Endothelial cell of umbilical vein (primary cell): ENCODE measurements around the gene GNAO1. TPM values are rescaled to one million over a fixed set of nuclear protein-coding genes. Genes with fewer than 3 reads are reported as not detected.

Experiments used
- BruUV-seq: library from RNA; stranded (reverse); fragments of 400-500 nt; replicated peaks from 2 replicates; lab custom pipeline; 2021; lab: Mats Ljungman, UMichigan
- CTCF ChIA-PET: fragments of 300-600, 350-600 bp; sonication (Branson Sonifier 250); formaldehyde crosslinking; loops from one replicate; lab custom pipeline; 2021; ENCODE audit warnings: antibody characterized with exemption, inconsistent platforms; lab: Charles Lee
- POLR2A ChIA-PET: fragments of 300-600, 350-600 bp; sonication (Branson Sonifier 250); formaldehyde crosslinking; loops from one replicate; lab custom pipeline; 2021; ENCODE audit warnings: antibody characterized with exemption, inconsistent platforms; lab: Charles Lee
- DNase-seq: peaks from one replicate; pipeline ENCODE4 v3.0.0-alpha.2; 2011; ENCODE audit warnings: low read depth, low spot score
- FAIRE-seq: peaks from 2 replicates; lab custom pipeline; 2011; peaks lifted over from hg19 to GRCh38; lab: Jason Lieb, UNC
- H2AFZ ChIP-seq: 2 replicates; pipeline ENCODE4 v1.6.0; 2012; ENCODE audit warnings: low read depth, low read length, control low read depth, inconsistent platforms
- H3K27ac ChIP-seq: 2 replicates; pipeline ENCODE4 v1.5.1; 2011; ENCODE audit warnings: low read depth, mild to moderate bottlenecking, control low read depth, low read length, moderate library complexity; ENCODE audit not compliant: insufficient read depth
- H3K27me3 ChIP-seq, 2 experiments: 2 replicates each; pipeline versions ENCODE4 v1.6.0 to v1.6.1; 2011; ENCODE audit warnings: low read length in 2 of 2, mixed read lengths in 1 of 2; ENCODE audit not compliant: control insufficient read depth in 2 of 2, insufficient read depth in 2 of 2
- H3K36me3 ChIP-seq, 2 experiments: 2 replicates in 1 of 2; 3 replicates in 1 of 2; pipeline ENCODE4 v1.5.1; 2011; ENCODE audit warnings: low read length in 2 of 2, mild to moderate bottlenecking in 1 of 2, moderate library complexity in 1 of 2; ENCODE audit not compliant: control insufficient read depth in 2 of 2, insufficient read depth in 2 of 2; ENCODE audit errors: extremely low read depth in 1 of 2
- H3K4me1 ChIP-seq: 3 replicates; pipeline ENCODE4 v1.5.1; 2011; ENCODE audit warnings: mild to moderate bottlenecking, low read length; ENCODE audit not compliant: control insufficient read depth, insufficient read depth; ENCODE audit errors: extremely low read depth
- H3K4me2 ChIP-seq: 2 replicates; pipeline ENCODE4 v1.6.1; 2011; ENCODE audit warnings: low read length, control low read depth, mixed read lengths; ENCODE audit not compliant: insufficient read depth
- H3K4me3 ChIP-seq, 3 experiments: fragments of 200-600 bp in 1 of 3; sonication (generic), shearing (Covaris generic) in 1 of 3; replicated peaks in 1 of 3; 2 replicates each; pipeline ENCODE4 v1.5.1; 2011 to 2016; ENCODE audit warnings: control low read depth in 3 of 3, low read length in 3 of 3, mild to moderate bottlenecking in 2 of 3, inconsistent platforms in 1 of 3, low read depth in 1 of 3, moderate library complexity in 1 of 3; ENCODE audit not compliant: insufficient read depth in 1 of 3
- H3K79me2 ChIP-seq: 2 replicates; pipeline ENCODE4 v1.6.0; 2012; ENCODE audit warnings: low read length, inconsistent platforms; ENCODE audit not compliant: control insufficient read depth, insufficient read depth
- H3K9ac ChIP-seq: replicated peaks from 2 replicates; pipeline ENCODE3; 2011; ENCODE audit warnings: low read length, control low read depth; ENCODE audit not compliant: insufficient read depth; ENCODE audit errors: extremely low read depth
- H3K9me1 ChIP-seq: replicated peaks from 3 replicates; pipeline ENCODE4 v1.6.0; 2011; ENCODE audit warnings: mild to moderate bottlenecking, low read length; ENCODE audit not compliant: control insufficient read depth, insufficient read depth; ENCODE audit errors: extremely low read depth
- H3K9me3 ChIP-seq: replicated peaks from 2 replicates; pipeline ENCODE4 v1.5.1; 2012; ENCODE audit warnings: low read length, inconsistent platforms; ENCODE audit not compliant: control insufficient read depth, insufficient read depth
- H4K20me1 ChIP-seq: replicated peaks from 2 replicates; pipeline ENCODE3; 2011; ENCODE audit warnings: mild to moderate bottlenecking, low read length; ENCODE audit not compliant: control insufficient read depth, insufficient read depth; ENCODE audit errors: extremely low read depth
- CTCF ChIP-seq, 2 donors: IDR thresholded peaks; 1 replicate in 1 of 2; 2 replicates in 1 of 2; pipeline ENCODE4 v1.5.1; 2011; ENCODE audit warnings: low read length in 2 of 2, mild to moderate bottlenecking in 2 of 2, moderate library complexity in 2 of 2, control low read depth in 1 of 2, inconsistent platforms in 1 of 2, low read depth in 1 of 2; ENCODE audit not compliant: insufficient read depth in 1 of 2; ENCODE audit errors: extremely low read depth in 1 of 2
- EZH2 ChIP-seq: IDR thresholded peaks from 2 replicates; pipeline ENCODE4 v1.6.1; 2012; ENCODE audit warnings: borderline replicate concordance, low read depth, mild to moderate bottlenecking, moderate library complexity, low read length, inconsistent platforms; ENCODE audit not compliant: severe bottlenecking
- FOS ChIP-seq: IDR thresholded peaks from 2 replicates; pipeline ENCODE4 v1.6.1; 2011; ENCODE audit warnings: mild to moderate bottlenecking, low read length, moderate library complexity, borderline replicate concordance; ENCODE audit not compliant: insufficient read depth
- GATA2 ChIP-seq: IDR thresholded peaks from 2 replicates; pipeline ENCODE4 v1.7.0; 2011; ENCODE audit warnings: low read depth, mild to moderate bottlenecking, moderate library complexity, mixed read lengths, low read length; ENCODE audit not compliant: insufficient read length, insufficient read depth
- JUN ChIP-seq: IDR thresholded peaks from 2 replicates; pipeline ENCODE4 v1.6.1; 2011; ENCODE audit warnings: borderline replicate concordance, low read depth; ENCODE audit not compliant: insufficient read length, insufficient read depth
- MAX ChIP-seq: IDR thresholded peaks from 2 replicates; pipeline ENCODE4 v1.6.1; 2011; ENCODE audit not compliant: insufficient read depth, insufficient read length
- MYC ChIP-seq: IDR thresholded peaks from one replicate; pipeline ENCODE4 v1.6.1; 2011; ENCODE audit warnings: mild to moderate bottlenecking, low read depth, low read length
- POLR2A ChIP-seq: IDR thresholded peaks from 2 replicates; pipeline ENCODE4 v1.6.1; 2012; ENCODE audit warnings: low read depth, mild to moderate bottlenecking, control low read depth, low read length
- POLR2AphosphoS5 ChIP-seq: IDR thresholded peaks from 2 replicates; pipeline ENCODE4 v1.6.1; 2012; ENCODE audit warnings: low read depth, mild to moderate bottlenecking, control low read depth, low read length, moderate library complexity; ENCODE audit not compliant: insufficient read depth
- dilution Hi-C: fragments of 300-500 bp; cut with MboI; formaldehyde crosslinking; loops from one replicate; pipeline ENCODE4 v1.15.0; 2019; ENCODE audit warnings: low sequenced_read_pairs; ENCODE audit not compliant: extremely low pct_ligation_motif_present
- intact Hi-C: fragments of 100-400 bp; cut with micrococcal nuclease; formaldehyde crosslinking; loops from one replicate; pipeline ENCODE4 v1.10.0; 2022
- polyA plus RNA-seq, 4 experiments: library from polyadenylated mRNA; depleted of rRNA in 3 of 4; stranded (reverse) in 3 of 4; unstranded in 1 of 4; fragments of >200 nt; gene quantifications; 2 replicates each; pipeline versions ENCODE4 v1.2.1 to v1.2.3, GENCODE V29; 2011 to 2012; ENCODE audit warnings: missing spikeins in 1 of 4
- total RNA-seq: library from RNA; stranded (reverse); gene quantifications from 2 replicates; pipeline ENCODE4 v1.2.3, GENCODE V29; 2021

GNAO1 gene
- total and polyA plus RNA-seq, 2 donors (not counting 3 experiments of a cell fraction or from before 2014, with no cell fraction given): not detected

- ChIA-PET CTCF (no interaction called here), POLR2A (no interaction called here)
- no peaks in the 10 kb centered on the region for H3K79me2 ChIP-seq
- intact Hi-C loops: no loop called here
- no peak overlapping the region for H3K4me2 ChIP-seq
- H3K9me1 ChIP-seq: no peaks in the 10 kb centered on the region
- H4K20me1 ChIP-seq: no peaks in the 10 kb centered on the region
- H2AFZ ChIP-seq: no peak overlapping the region
- H3K36me3 ChIP-seq: no peaks in the 10 kb centered on the region
- TF ChIP-seq EZH2: no peak
- no peak for TF ChIP-seq POLR2AphosphoS5
- TF ChIP-seq GATA2: no peak
- no peak for TF ChIP-seq JUN
- TF ChIP-seq MYC: no peak
- TF ChIP-seq FOS: no peak
- no peak for TF ChIP-seq CTCF (IDR thresholded peaks at IDR 0.05; ENCODE audit: extremely low read depth in 1 of 2, insufficient read depth in 1 of 2, low read depth in 1 of 2, low read length in 2 of 2)
- no peak for TF ChIP-seq MAX
- TF ChIP-seq POLR2A: no peak
- H3K27ac ChIP-seq: no peak overlapping the region
- FAIRE-seq (no peak), DNase-seq (no peak)
- no peaks in the 10 kb centered on the region for H3K27me3 ChIP-seq
- dilution Hi-C loops: no loop called here
- H3K9ac ChIP-seq: no peak overlapping the region
- H3K4me1 ChIP-seq: no peaks in the 10 kb centered on the region
- no TSS peak for BruUV-seq
- H3K4me3 ChIP-seq: no peak overlapping the region
- H3K9me3 ChIP-seq: no peaks in the 10 kb centered on the region
Measured at GRCh38 chr16:56267888-56268287, 76.6 kb downstream of the GNAO1 start.
